GM23338 (cell line): ENCODE data around the gene B3GNT3. TPM values are rescaled to one million over a fixed set of nuclear protein-coding genes. Genes with fewer than 3 reads are reported as not detected.

ENCODE experiments used
- ATAC-seq: fragments of 200-7000 bp; cut with Tn5 transposase; 3 replicates; pipeline ENCODE4 v1.9.1; 2020
- DNase-seq: peaks from one replicate; pipeline ENCODE4 v3.0.0-alpha.2; 2015; ENCODE audit warnings: low spot score
- H2AFZ ChIP-seq: fragments of 200-600 bp; sonication (generic); 2 replicates; pipeline ENCODE4 v1.8.0; 2016; ENCODE audit warnings: antibody characterized with exemption, mild to moderate bottlenecking, moderate library complexity
- H3F3A ChIP-seq: fragments of 200-600 bp; sonication (generic); replicated peaks from 2 replicates; pipeline ENCODE4 v1.8.0; 2017; ENCODE audit warnings: antibody characterized with exemption, mixed run types, low read depth
- H3K27ac ChIP-seq: fragments of 200-600 bp; sonication (generic); 2 replicates; pipeline ENCODE4 v1.6.1; 2016; ENCODE audit warnings: low read depth
- H3K27me3 ChIP-seq: fragments of 200-600 bp; sonication (generic); 2 replicates; pipeline ENCODE4 v1.8.0; 2016; ENCODE audit warnings: mild to moderate bottlenecking, mixed run types, moderate library complexity; ENCODE audit not compliant: insufficient read depth
- H3K36me3 ChIP-seq: fragments of 200-600 bp; sonication (generic); 2 replicates; pipeline ENCODE4 v1.8.0; 2016; ENCODE audit warnings: mild to moderate bottlenecking; ENCODE audit not compliant: insufficient read depth
- H3K4me1 ChIP-seq: fragments of 200-600 bp; sonication (generic); 2 replicates; pipeline ENCODE4 v1.8.0; 2016; ENCODE audit warnings: mild to moderate bottlenecking, moderate library complexity; ENCODE audit not compliant: insufficient read depth
- H3K4me2 ChIP-seq: fragments of 200-600 bp; sonication (generic); 2 replicates; pipeline ENCODE4 v1.7.1; 2017; ENCODE audit warnings: mixed run types
- H3K4me3 ChIP-seq: fragments of 200-600 bp; sonication (generic); 2 replicates; pipeline ENCODE4 v1.6.1; 2016; ENCODE audit warnings: mixed run types
- H3K79me2 ChIP-seq: fragments of 200-600 bp; sonication (generic); replicated peaks from 2 replicates; pipeline ENCODE4 v1.8.0; 2017; ENCODE audit warnings: mild to moderate bottlenecking; ENCODE audit not compliant: insufficient read depth
- H3K9me2 ChIP-seq: fragments of 200-600 bp; sonication (generic); 2 replicates; pipeline ENCODE4 v1.8.0; 2017; ENCODE audit not compliant: insufficient read depth
- H4K20me1 ChIP-seq: fragments of 200-600 bp; sonication (generic); replicated peaks from 2 replicates; pipeline ENCODE4 v1.8.0; 2017; ENCODE audit warnings: mild to moderate bottlenecking; ENCODE audit not compliant: insufficient read depth
- H3K27ac Mint-ChIP-seq: 2 replicates; pipeline ENCODE4 v1.8.0; 2020; ENCODE audit warnings: inconsistent platforms, mild to moderate bottlenecking, moderate library complexity, mixed read lengths
- H3K27me3 Mint-ChIP-seq: 3 replicates; pipeline ENCODE4 v1.8.0; 2022; ENCODE audit warnings: low read depth, mild to moderate bottlenecking, moderate library complexity, mixed read lengths, inconsistent platforms; ENCODE audit not compliant: insufficient read depth, poor library complexity
- H3K36me3 Mint-ChIP-seq: 3 replicates; pipeline ENCODE4 v1.8.0; 2021; ENCODE audit warnings: low read depth, mild to moderate bottlenecking, inconsistent platforms, moderate library complexity, mixed read lengths
- H3K4me1 Mint-ChIP-seq: 3 replicates; pipeline ENCODE4 v1.8.0; 2020; ENCODE audit warnings: mild to moderate bottlenecking, inconsistent platforms, mixed read lengths
- H3K4me3 Mint-ChIP-seq: 3 replicates; pipeline ENCODE4 v1.8.0; 2021; ENCODE audit warnings: moderate library complexity, mild to moderate bottlenecking, inconsistent platforms, mixed read lengths
- H3K9me3 Mint-ChIP-seq: 3 replicates; pipeline ENCODE4 v1.8.0; 2020; ENCODE audit warnings: moderate library complexity, mild to moderate bottlenecking, inconsistent platforms, mixed read lengths
- CREB1 ChIP-seq: fragments of 250-450 bp; sonication (Bioruptor Pico); IDR thresholded peaks from 2 replicates; pipeline ENCODE4 v1.5.0; 2020; ENCODE audit warnings: low read depth, mild to moderate bottlenecking, moderate library complexity
- EZH2 ChIP-seq: fragments of 200-600 bp; sonication (generic); IDR thresholded peaks from one replicate; pipeline ENCODE4 v1.8.0; 2017; ENCODE audit warnings: antibody characterized with exemption, mild to moderate bottlenecking, low read depth; ENCODE audit not compliant: unreplicated experiment
- JUNB ChIP-seq: IDR thresholded peaks from one replicate; pipeline ENCODE4 v1.6.1; 2016; ENCODE audit warnings: antibody characterized with exemption; ENCODE audit not compliant: unreplicated experiment
- POLR2AphosphoS5 ChIP-seq: IDR thresholded peaks from 2 replicates; pipeline ENCODE4 v1.6.1; 2016; ENCODE audit warnings: antibody characterized with exemption, low read depth
- REST ChIP-seq: IDR thresholded peaks from one replicate; pipeline ENCODE4 v1.6.1; 2018; ENCODE audit warnings: antibody characterized with exemption; ENCODE audit not compliant: unreplicated experiment
- STAT1 ChIP-seq: IDR thresholded peaks from one replicate; pipeline ENCODE4 v1.6.1; 2016; ENCODE audit warnings: antibody characterized with exemption; ENCODE audit not compliant: unreplicated experiment
- ZNF114 ChIP-seq: fragments of 250-450 bp; sonication (Bioruptor Pico); IDR thresholded peaks from 2 replicates; pipeline ENCODE4 v1.5.0; 2020; ENCODE audit warnings: mild to moderate bottlenecking, moderate library complexity
- ZNF331 ChIP-seq: fragments of 250-450 bp; sonication (Bioruptor Pico); IDR thresholded peaks from 2 replicates; pipeline ENCODE4 v1.5.0; 2020; ENCODE audit warnings: low read depth, mild to moderate bottlenecking, moderate library complexity
- ZNF462 ChIP-seq: fragments of 250-450 bp; sonication (Bioruptor Pico); IDR thresholded peaks from 2 replicates; pipeline ENCODE4 v1.5.0; 2020; ENCODE audit warnings: mild to moderate bottlenecking, moderate library complexity
- polyA plus RNA-seq: library from polyadenylated mRNA; unstranded; fragments of >200 nt; fragmentation: Nextera tagmentation; extraction: Ambion mirVana; gene quantifications from 2 replicates; pipeline ENCODE4 v1.2.1, GENCODE V29; 2016
- total RNA-seq: library from RNA; depleted of rRNA; stranded (reverse); fragments of >200 nt; shearing (Covaris generic); gene quantifications from 2 replicates; pipeline ENCODE4 v1.2.3, GENCODE V29; 2014
- TF ChIP-seq, protein P1 (sequence below): IDR thresholded peaks from 2 replicates; pipeline ENCODE4 v1.6.1; 2016; ENCODE audit warnings: antibody characterized with exemption

B3GNT3 gene
- total and polyA plus RNA-seq, 2 experiments from 2014 or later: 0.99 to 1.9 TPM

- TF ChIP-seq ZNF462 (CRISPR knock-in tag) (no peak), POLR2AphosphoS5 (no peak), EZH2 (no peak), CREB1 (CRISPR knock-in tag) (no peak), STAT1 (no peak), JUNB (no peak), ZNF114 (CRISPR knock-in tag) (no peak)
- TF ChIP-seq, protein P1, sequence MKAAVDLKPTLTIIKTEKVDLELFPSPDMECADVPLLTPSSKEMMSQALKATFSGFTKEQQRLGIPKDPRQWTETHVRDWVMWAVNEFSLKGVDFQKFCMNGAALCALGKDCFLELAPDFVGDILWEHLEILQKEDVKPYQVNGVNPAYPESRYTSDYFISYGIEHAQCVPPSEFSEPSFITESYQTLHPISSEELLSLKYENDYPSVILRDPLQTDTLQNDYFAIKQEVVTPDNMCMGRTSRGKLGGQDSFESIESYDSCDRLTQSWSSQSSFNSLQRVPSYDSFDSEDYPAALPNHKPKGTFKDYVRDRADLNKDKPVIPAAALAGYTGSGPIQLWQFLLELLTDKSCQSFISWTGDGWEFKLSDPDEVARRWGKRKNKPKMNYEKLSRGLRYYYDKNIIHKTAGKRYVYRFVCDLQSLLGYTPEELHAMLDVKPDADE: no peak
Measured at GRCh38 chr19:17755443-17755890, 39.5 kb upstream of the B3GNT3 start (continued).

DNA sequence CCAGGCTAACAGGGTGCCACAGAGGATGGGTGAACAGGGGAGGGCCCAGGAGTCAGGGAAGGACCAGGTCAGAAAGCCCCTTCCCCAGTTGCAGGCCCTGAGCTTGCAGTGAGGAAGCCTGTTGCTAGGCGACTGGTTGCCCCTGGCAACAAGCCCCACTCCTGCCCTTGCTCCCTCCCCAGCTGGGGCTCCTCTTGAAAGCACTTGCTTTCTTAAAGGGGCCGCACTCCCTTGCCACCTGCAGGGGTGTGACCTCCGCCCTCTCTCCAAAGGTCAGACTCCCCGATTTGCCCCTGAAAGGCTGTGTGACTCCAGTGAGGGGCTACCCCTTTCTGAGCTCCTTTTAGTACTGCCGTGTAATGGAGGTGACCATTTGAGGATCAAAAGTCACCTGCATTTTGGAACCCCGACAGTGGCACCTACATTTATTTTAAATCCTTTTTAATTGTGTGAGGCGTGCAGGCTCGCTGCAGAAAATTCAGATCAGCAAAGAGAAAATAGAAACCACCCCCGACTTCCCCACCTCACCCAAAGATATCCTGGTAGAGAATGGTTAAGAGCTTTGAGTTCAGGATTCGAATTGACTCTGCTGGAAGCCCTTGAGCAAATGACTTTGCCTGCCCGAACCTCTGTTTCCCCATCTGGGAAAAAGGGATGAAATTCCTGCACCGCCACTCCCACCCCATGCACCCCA, 38.8 kb upstream of the B3GNT3 start:
- Mint-ChIP-seq H3K4me3 (no peak overlapping the region), H3K27ac (no peak overlapping the region), H3K4me1 (peaks cover 15% of the 10 kb centered on the region), H3K36me3 (peaks cover 4% of the 10 kb centered on the region; the same call in 1 of the 3 replicates), H3K27me3 (peaks cover 4% of the 10 kb centered on the region), H3K9me3 (no peaks in the 10 kb centered on the region)
- Histone ChIP-seq H2AFZ (no peak overlapping the region), H3K27me3 (no peaks in the 10 kb centered on the region), H3K9me2 (no peaks in the 10 kb centered on the region), H4K20me1 (no peaks in the 10 kb centered on the region), H3K4me1 (no peaks in the 10 kb centered on the region; the same call in 1 of the 2 replicates), H3K36me3 (no peaks in the 10 kb centered on the region), H3K4me3 (no peak overlapping the region), H3K79me2 (no peaks in the 10 kb centered on the region), H3K4me2 (no peak overlapping the region), H3K27ac (no peak overlapping the region), H3F3A (0 out of 2 replicates have a peak, but pooled peaks cover 2% of the 10 kb centered on the region)
- ATAC-seq (peak; percentile 91), DNase-seq (peak; percentile 87)
- TF ChIP-seq ZNF114 (CRISPR knock-in tag) (no peak), EZH2 (no peak), POLR2AphosphoS5 (no peak), ZNF331 (CRISPR knock-in tag) (no peak), STAT1 (no peak), REST (no peak)
